ENCODE data around the gene HNMT.

DNA sequence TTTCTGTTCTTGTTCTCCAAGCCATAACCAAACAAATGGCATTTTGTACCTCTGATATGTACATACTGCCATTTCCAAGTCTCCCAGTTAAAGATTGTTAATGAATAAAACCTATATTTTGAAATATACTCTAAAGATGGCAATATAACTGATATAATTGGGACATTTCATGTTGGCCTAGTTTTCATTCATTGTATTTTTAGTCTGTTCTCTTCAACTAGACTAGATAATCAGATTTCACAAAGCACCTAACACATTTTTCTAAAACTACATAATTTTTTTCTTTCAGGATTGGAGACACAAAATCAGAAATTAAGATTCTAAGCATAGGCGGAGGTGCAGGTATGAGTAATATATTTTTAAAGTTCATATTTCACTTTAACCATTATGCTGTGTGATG lies 5.6 kb downstream of the HNMT start:
- TF ChIP-seq, protein P1, sequence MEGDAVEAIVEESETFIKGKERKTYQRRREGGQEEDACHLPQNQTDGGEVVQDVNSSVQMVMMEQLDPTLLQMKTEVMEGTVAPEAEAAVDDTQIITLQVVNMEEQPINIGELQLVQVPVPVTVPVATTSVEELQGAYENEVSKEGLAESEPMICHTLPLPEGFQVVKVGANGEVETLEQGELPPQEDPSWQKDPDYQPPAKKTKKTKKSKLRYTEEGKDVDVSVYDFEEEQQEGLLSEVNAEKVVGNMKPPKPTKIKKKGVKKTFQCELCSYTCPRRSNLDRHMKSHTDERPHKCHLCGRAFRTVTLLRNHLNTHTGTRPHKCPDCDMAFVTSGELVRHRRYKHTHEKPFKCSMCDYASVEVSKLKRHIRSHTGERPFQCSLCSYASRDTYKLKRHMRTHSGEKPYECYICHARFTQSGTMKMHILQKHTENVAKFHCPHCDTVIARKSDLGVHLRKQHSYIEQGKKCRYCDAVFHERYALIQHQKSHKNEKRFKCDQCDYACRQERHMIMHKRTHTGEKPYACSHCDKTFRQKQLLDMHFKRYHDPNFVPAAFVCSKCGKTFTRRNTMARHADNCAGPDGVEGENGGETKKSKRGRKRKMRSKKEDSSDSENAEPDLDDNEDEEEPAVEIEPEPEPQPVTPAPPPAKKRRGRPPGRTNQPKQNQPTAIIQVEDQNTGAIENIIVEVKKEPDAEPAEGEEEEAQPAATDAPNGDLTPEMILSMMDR (IDR thresholded peaks at IDR 0.05; ENCODE audit: insufficient read depth, low read length, poor library complexity, severe bottlenecking) = no peak
- TF ChIP-seq EZH2phosphoT487 (conservative IDR thresholded peaks at IDR 0.05; ENCODE audit: low read length) = no peak
